Neural cell (in vitro differentiated cells): Measurements from ENCODE around the gene AADACL2. TPM values are rescaled to one million over a fixed set of nuclear protein-coding genes. Genes with fewer than 3 reads are reported as not detected.
"Not testable (repeated sequence)": the region's sequence is repeated elsewhere in the genome, so short reads cannot be mapped to it uniquely, and the experiment has no call there.

Experiments
- H2AFZ ChIP-seq: fragments of 200-600, 300-800 bp; sonication (generic), shearing (Covaris generic); 2 replicates; pipeline ENCODE4 v1.6.0; 2014; ENCODE audit warnings: low read depth, mild to moderate bottlenecking, antibody characterized with exemption, low read length, moderate library complexity
- H3F3A ChIP-seq: fragments of 200-600 bp; shearing (Covaris generic); 2 replicates; pipeline ENCODE4 v1.6.1; 2016; ENCODE audit warnings: mild to moderate bottlenecking, moderate library complexity, mixed read lengths, antibody characterized with exemption, low read length; ENCODE audit not compliant: insufficient read depth, poor library complexity, severe bottlenecking
- H3K27ac ChIP-seq: fragments of 200-600, 300-800 bp; sonication (generic), shearing (Covaris generic); 2 replicates; pipeline ENCODE4 v1.5.1; 2014; ENCODE audit warnings: mild to moderate bottlenecking, low read length, moderate library complexity
- H3K27me3 ChIP-seq: fragments of 300-800, 200-600 bp; sonication (generic), shearing (Covaris generic); 2 replicates; pipeline ENCODE4 v1.6.0; 2014; ENCODE audit warnings: mild to moderate bottlenecking, low read depth, low read length, moderate library complexity; ENCODE audit not compliant: insufficient read depth
- H3K36me3 ChIP-seq: fragments of 300-800, 200-600 bp; sonication (generic), shearing (Covaris generic); 2 replicates; pipeline ENCODE4 v1.5.1; 2014; ENCODE audit warnings: mild to moderate bottlenecking, antibody characterized with exemption, low read length, moderate library complexity; ENCODE audit not compliant: insufficient read depth
- H3K4me2 ChIP-seq: fragments of 300-800, 200-600 bp; sonication (generic), shearing (Covaris generic); 2 replicates; pipeline ENCODE4 v1.6.0; 2014; ENCODE audit warnings: mild to moderate bottlenecking, low read length
- H3K4me3 ChIP-seq: fragments of 300-800, 200-600 bp; sonication (generic), shearing (Covaris generic); 2 replicates; pipeline ENCODE4 v1.5.1; 2014; ENCODE audit warnings: mild to moderate bottlenecking, low read length, moderate library complexity
- H3K79me2 ChIP-seq: fragments of 200-600 bp; shearing (Covaris generic); replicated peaks from 2 replicates; pipeline ENCODE4 v1.6.0; 2014; ENCODE audit warnings: mild to moderate bottlenecking, low read length, moderate library complexity; ENCODE audit not compliant: insufficient read depth
- H3K9ac ChIP-seq: fragments of 300-800, 200-600 bp; sonication (generic), shearing (Covaris generic); 2 replicates; pipeline ENCODE4 v1.6.1; 2016; ENCODE audit warnings: mild to moderate bottlenecking, low read length, mixed read lengths
- H3K9me2 ChIP-seq: fragments of 200-600 bp; shearing (Covaris generic); 2 replicates; pipeline ENCODE4 v1.6.1; 2016; ENCODE audit warnings: mild to moderate bottlenecking, low read length, mixed read lengths; ENCODE audit not compliant: insufficient read depth
- H3K9me3 ChIP-seq: fragments of 200-600, 300-800 bp; sonication (generic), shearing (Covaris generic); 2 replicates; pipeline ENCODE4 v1.6.1; 2016; ENCODE audit warnings: mild to moderate bottlenecking, mixed run types, low read length, moderate library complexity, mixed read lengths
- H4K20me1 ChIP-seq: fragments of 200-600 bp; shearing (Covaris generic); 2 replicates; pipeline ENCODE4 v1.6.1; 2016; ENCODE audit warnings: mild to moderate bottlenecking, mixed run types; ENCODE audit not compliant: insufficient read depth
- EP300 ChIP-seq: fragments of 450-650 bp; conservative IDR thresholded peaks from 2 replicates; pipeline ENCODE4 v1.6.1; 2014; ENCODE audit warnings: antibody characterized with exemption, mild to moderate bottlenecking, moderate library complexity; ENCODE audit not compliant: poor library complexity, severe bottlenecking
- EZH2 ChIP-seq: fragments of 200-600, 300-800 bp; shearing (Covaris generic), sonication (generic); IDR thresholded peaks from 2 replicates; pipeline ENCODE4 v1.6.1; 2014; ENCODE audit warnings: antibody characterized with exemption, low read length, borderline replicate concordance, mild to moderate bottlenecking; ENCODE audit not compliant: insufficient read depth, poor library complexity, severe bottlenecking
- MXI1 ChIP-seq: fragments of 450-650 bp; conservative IDR thresholded peaks from 2 replicates; pipeline ENCODE4 v1.6.1; 2014; ENCODE audit warnings: antibody characterized with exemption, mild to moderate bottlenecking; ENCODE audit not compliant: poor library complexity, severe bottlenecking
- POLR2AphosphoS5 ChIP-seq: IDR thresholded peaks from 2 replicates; pipeline ENCODE4 v1.6.1; 2012
- RAD21 ChIP-seq: fragments of 450-650 bp; conservative IDR thresholded peaks from 2 replicates; pipeline ENCODE4 v1.6.1; 2014; ENCODE audit warnings: antibody characterized with exemption, mild to moderate bottlenecking, moderate library complexity
- SMC3 ChIP-seq: fragments of 450-650 bp; conservative IDR thresholded peaks from 2 replicates; pipeline ENCODE4 v1.6.1; 2014; ENCODE audit warnings: antibody characterized with exemption, mild to moderate bottlenecking, moderate library complexity; ENCODE audit not compliant: poor library complexity
- TAF1 ChIP-seq: IDR thresholded peaks from 2 replicates; pipeline ENCODE4 v1.6.1; 2012; ENCODE audit warnings: low read depth
- polyA plus RNA-seq: library from polyadenylated mRNA; depleted of rRNA; stranded (reverse); fragments of >200 nt; gene quantifications from 2 replicates; pipeline ENCODE4 v1.2.3, GENCODE V29; 2014
- TF ChIP-seq, protein P1 (sequence below): fragments of 450-650 bp; IDR thresholded peaks from 2 replicates; pipeline ENCODE4 v1.5.1; 2014; ENCODE audit warnings: antibody characterized with exemption, mild to moderate bottlenecking, moderate library complexity; ENCODE audit not compliant: poor library complexity, severe bottlenecking
- TF ChIP-seq, protein P2 (sequence below): IDR thresholded peaks from 2 replicates; pipeline ENCODE4 v1.6.1; 2012; ENCODE audit warnings: borderline replicate concordance

The AADACL2 gene
- polyA plus RNA-seq, 1 donor from 2014 or later, result not detected

DNA sequence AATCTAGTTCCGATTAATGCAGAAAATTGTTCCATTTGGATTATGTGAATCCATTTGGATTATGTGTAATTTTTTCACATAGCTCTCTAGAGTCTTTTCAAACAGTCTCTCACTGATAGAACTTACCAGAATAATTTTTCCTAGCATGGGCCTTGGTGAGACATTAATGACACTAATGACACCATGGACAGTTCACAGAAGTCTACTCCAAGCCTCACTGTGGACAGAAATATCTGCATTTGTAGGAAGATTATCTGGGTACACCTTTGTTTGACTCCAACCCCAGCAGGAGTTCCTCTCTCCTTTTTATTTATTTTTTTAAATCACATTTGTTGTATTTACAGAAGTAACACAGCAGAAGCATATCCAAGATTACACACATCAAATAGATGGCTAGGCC, 27.9 kb downstream of the AADACL2 start:
- Histone ChIP-seq H3K9ac (no peak overlapping the region), H3K4me2 (no peak overlapping the region), H2AFZ (no peak overlapping the region), H3K27ac (no peak overlapping the region), H4K20me1 (no peaks in the 10 kb centered on the region), H3K79me2 (no peaks in the 10 kb centered on the region), H3K36me3 (no peaks in the 10 kb centered on the region), H3K4me3 (no peak overlapping the region), H3K27me3 (no peaks in the 10 kb centered on the region), H3K9me3 (no peaks in the 10 kb centered on the region), H3K9me2 (no peaks in the 10 kb centered on the region), H3F3A (no peaks in the 10 kb centered on the region)
- TF ChIP-seq EP300, result no peak
- TF ChIP-seq EZH2, result no peak
- TF ChIP-seq, protein P1, sequence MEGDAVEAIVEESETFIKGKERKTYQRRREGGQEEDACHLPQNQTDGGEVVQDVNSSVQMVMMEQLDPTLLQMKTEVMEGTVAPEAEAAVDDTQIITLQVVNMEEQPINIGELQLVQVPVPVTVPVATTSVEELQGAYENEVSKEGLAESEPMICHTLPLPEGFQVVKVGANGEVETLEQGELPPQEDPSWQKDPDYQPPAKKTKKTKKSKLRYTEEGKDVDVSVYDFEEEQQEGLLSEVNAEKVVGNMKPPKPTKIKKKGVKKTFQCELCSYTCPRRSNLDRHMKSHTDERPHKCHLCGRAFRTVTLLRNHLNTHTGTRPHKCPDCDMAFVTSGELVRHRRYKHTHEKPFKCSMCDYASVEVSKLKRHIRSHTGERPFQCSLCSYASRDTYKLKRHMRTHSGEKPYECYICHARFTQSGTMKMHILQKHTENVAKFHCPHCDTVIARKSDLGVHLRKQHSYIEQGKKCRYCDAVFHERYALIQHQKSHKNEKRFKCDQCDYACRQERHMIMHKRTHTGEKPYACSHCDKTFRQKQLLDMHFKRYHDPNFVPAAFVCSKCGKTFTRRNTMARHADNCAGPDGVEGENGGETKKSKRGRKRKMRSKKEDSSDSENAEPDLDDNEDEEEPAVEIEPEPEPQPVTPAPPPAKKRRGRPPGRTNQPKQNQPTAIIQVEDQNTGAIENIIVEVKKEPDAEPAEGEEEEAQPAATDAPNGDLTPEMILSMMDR, result no peak
- no peak for TF ChIP-seq POLR2AphosphoS5
- no peak for TF ChIP-seq MXI1
- TF ChIP-seq, protein P2, sequence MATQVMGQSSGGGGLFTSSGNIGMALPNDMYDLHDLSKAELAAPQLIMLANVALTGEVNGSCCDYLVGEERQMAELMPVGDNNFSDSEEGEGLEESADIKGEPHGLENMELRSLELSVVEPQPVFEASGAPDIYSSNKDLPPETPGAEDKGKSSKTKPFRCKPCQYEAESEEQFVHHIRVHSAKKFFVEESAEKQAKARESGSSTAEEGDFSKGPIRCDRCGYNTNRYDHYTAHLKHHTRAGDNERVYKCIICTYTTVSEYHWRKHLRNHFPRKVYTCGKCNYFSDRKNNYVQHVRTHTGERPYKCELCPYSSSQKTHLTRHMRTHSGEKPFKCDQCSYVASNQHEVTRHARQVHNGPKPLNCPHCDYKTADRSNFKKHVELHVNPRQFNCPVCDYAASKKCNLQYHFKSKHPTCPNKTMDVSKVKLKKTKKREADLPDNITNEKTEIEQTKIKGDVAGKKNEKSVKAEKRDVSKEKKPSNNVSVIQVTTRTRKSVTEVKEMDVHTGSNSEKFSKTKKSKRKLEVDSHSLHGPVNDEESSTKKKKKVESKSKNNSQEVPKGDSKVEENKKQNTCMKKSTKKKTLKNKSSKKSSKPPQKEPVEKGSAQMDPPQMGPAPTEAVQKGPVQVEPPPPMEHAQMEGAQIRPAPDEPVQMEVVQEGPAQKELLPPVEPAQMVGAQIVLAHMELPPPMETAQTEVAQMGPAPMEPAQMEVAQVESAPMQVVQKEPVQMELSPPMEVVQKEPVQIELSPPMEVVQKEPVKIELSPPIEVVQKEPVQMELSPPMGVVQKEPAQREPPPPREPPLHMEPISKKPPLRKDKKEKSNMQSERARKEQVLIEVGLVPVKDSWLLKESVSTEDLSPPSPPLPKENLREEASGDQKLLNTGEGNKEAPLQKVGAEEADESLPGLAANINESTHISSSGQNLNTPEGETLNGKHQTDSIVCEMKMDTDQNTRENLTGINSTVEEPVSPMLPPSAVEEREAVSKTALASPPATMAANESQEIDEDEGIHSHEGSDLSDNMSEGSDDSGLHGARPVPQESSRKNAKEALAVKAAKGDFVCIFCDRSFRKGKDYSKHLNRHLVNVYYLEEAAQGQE, result no peak
- no peak for TF ChIP-seq TAF1
- TF ChIP-seq SMC3, result no peak
- no peak for TF ChIP-seq RAD21

DNA sequence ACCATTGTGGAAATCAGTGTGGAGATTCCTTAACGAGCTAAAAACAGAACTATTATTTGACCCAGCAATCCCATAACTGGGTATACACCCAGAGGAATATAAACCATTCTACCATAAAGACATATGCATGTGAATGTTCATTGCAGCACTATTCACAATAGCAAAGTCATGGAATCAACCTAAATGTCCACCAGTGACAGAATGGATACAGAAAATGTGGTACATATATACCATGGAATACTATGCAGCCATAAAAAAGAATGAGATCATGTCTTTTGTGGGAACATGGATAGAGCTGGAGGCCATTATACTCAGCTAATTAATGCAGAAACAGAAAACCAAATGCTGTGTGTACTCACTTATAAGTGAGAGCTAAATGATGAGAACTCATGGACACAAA, 31.0 kb downstream of the AADACL2 start:
- not testable (repeated sequence) for H3K9ac ChIP-seq, H3K79me2 ChIP-seq, H3F3A ChIP-seq, H3K4me2 ChIP-seq, H3K9me3 ChIP-seq, H4K20me1 ChIP-seq, H3K27me3 ChIP-seq, H3K36me3 ChIP-seq, H3K4me3 ChIP-seq, H3K27ac ChIP-seq, H2AFZ ChIP-seq, H3K9me2 ChIP-seq

DNA sequence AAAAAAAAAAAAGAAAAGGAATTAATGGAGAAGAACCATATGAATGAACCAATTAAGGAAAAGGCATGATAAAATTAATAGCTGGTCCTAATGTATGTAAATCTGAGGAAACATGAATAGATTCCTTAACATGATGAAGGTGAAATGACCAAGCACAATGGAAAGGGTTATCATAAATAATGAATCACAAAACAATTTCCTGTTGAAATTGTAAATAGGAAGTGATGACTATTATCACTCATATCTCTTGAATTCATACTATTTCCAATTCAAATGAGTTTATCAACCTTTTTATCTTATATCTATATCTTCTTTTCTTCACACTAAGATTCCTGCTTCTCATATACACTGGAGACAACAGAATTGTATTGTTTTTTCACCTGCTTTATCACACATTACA, 32.0 kb downstream of the AADACL2 start:
- no peak overlapping the region for H3K4me3 ChIP-seq
- no peak overlapping the region for H3K9ac ChIP-seq
- H3K4me2 ChIP-seq, result no peak overlapping the region
- H3K36me3 ChIP-seq, result no peaks in the 10 kb centered on the region
- H3K9me3 ChIP-seq, result no peaks in the 10 kb centered on the region
- no peak overlapping the region for H2AFZ ChIP-seq
- no peaks in the 10 kb centered on the region for H3K27me3 ChIP-seq
- H3K9me2 ChIP-seq, result no peaks in the 10 kb centered on the region
- no peaks in the 10 kb centered on the region for H3K79me2 ChIP-seq
- no peak for TF ChIP-seq EZH2
- no peak for TF ChIP-seq SMC3
- no peak for TF ChIP-seq POLR2AphosphoS5
- no peak for TF ChIP-seq EP300
- no peak for TF ChIP-seq MXI1
- TF ChIP-seq, protein P2, result no peak
- TF ChIP-seq, protein P1, result no peak
- TF ChIP-seq TAF1, result no peak
- no peaks in the 10 kb centered on the region for H4K20me1 ChIP-seq
- no peaks in the 10 kb centered on the region for H3F3A ChIP-seq
- no peak overlapping the region for H3K27ac ChIP-seq
